Gastroesophageal sphincter (tissue), 4 donors: ENCODE results near the gene SORBS1. TPM values are rescaled to one million over a fixed set of nuclear protein-coding genes. Genes with fewer than 3 reads are reported as not detected.

Experiments used
- ATAC-seq: fragments of 150-250 bp; one replicate; pipeline ENCODE4 v1.9.1; 2016; ENCODE audit warnings: mild to moderate bottlenecking, moderate library complexity
- H3K27ac ChIP-seq, 4 donors: fragments of 200-600 bp; sonication (generic) in 3 of 4; 1 replicate in 3 of 4; 2 replicates in 1 of 4; pipeline ENCODE4 v1.5.1; 2016 to 2019
- H3K27me3 ChIP-seq: fragments of 200-600 bp; sonication (generic); one replicate; pipeline ENCODE4 v1.5.1; 2019
- H3K36me3 ChIP-seq, 2 donors: fragments of 200-600 bp; sonication (generic); one replicate each; pipeline ENCODE4 v1.5.1; 2019; ENCODE audit warnings: control low read depth in 1 of 2
- H3K4me1 ChIP-seq, 3 donors: fragments of 200-600 bp; sonication (generic); 1 replicate in 2 of 3; 2 replicates in 1 of 3; pipeline ENCODE4 v1.5.1; 2016 to 2019; ENCODE audit warnings: control low read depth in 2 of 3
- H3K4me3 ChIP-seq, 2 donors: fragments of 200-600 bp; sonication (generic); one replicate each; pipeline ENCODE4 v1.5.1; 2019; ENCODE audit warnings: mild to moderate bottlenecking in 1 of 2, moderate library complexity in 1 of 2
- H3K9me3 ChIP-seq, 3 donors: fragments of 200-600 bp; sonication (generic); one replicate each; pipeline ENCODE4 v1.5.1; 2017 to 2019; ENCODE audit warnings: control low read depth in 2 of 3
- CTCF ChIP-seq, 4 experiments: fragments of 200-600 bp in 2 of 4; fragments of 450-650 bp in 2 of 4; sonication (generic) in 1 of 4; IDR thresholded peaks; one replicate each; pipeline ENCODE4 v1.5.1; 2017 to 2019; ENCODE audit warnings: antibody characterized with exemption in 4 of 4, mild to moderate bottlenecking in 2 of 4, moderate library complexity in 2 of 4
- EP300 ChIP-seq: sonication (generic); formaldehyde crosslinking; IDR thresholded peaks from one replicate; pipeline ENCODE4 v1.6.1; 2017; ENCODE audit warnings: antibody characterized with exemption, mild to moderate bottlenecking
- POLR2A ChIP-seq, 2 donors: fragments of 450-650 bp; IDR thresholded peaks; one replicate each; pipeline ENCODE4 v1.6.1; 2017; ENCODE audit warnings: antibody characterized with exemption in 2 of 2, mild to moderate bottlenecking in 2 of 2, moderate library complexity in 1 of 2
- POLR2AphosphoS5 ChIP-seq: sonication (generic); formaldehyde crosslinking; IDR thresholded peaks from one replicate; pipeline ENCODE4 v1.6.1; 2017; ENCODE audit warnings: antibody characterized with exemption
- WGBS, 2 donors: methylation state at CpG; one replicate each; pipeline ENCODE4 v1.1.5; 2018; ENCODE audit warnings: low coverage in 1 of 2; 5-methylcytosine and 5-hydroxymethylcytosine counted together
- total RNA-seq, 4 donors: library from RNA; depleted of rRNA; stranded (reverse); fragments of >200 nt; gene quantifications; one replicate each; pipeline ENCODE4 v1.1.0, GENCODE V29; 2016

The SORBS1 gene
- total RNA-seq, 4 donors from 2014 or later = 1,866 to 2,220 (median 1,948) TPM

GRCh38 chr10:95505641-95506040 is 55.5 kb downstream of the SORBS1 start:
- Histone ChIP-seq H3K9me3 (no peaks in the 10 kb centered on the region), H3K36me3 (no peaks in the 10 kb centered on the region), H3K27ac (peak overlapping the region; percentile 84 to 100 (median 94)), H3K27me3 (no peaks in the 10 kb centered on the region), H3K4me3 (no peak overlapping the region), H3K4me1 (peaks cover 24 to 100% (median 27%) of the 10 kb centered on the region in 3 donors)
- 34 to 41% methylated on average over 3 of the region's 3 CpGs for WGBS, 2 donors
- TF ChIP-seq POLR2AphosphoS5 = no peak
- TF ChIP-seq POLR2A (IDR thresholded peaks at IDR 0.05) = no peak
- TF ChIP-seq EP300 = no peak
- no peak for TF ChIP-seq CTCF (IDR thresholded peaks at IDR 0.05)
- no peak for ATAC-seq

- Histone ChIP-seq H3K9me3 (no peaks in the 10 kb centered on the region), H3K27ac (peak overlapping the region; percentile 84 to 100 (median 94)), H3K36me3 (no peaks in the 10 kb centered on the region), H3K4me3 (no peak overlapping the region), H3K27me3 (no peaks in the 10 kb centered on the region), H3K4me1 (peaks cover 23 to 100% (median 27%) of the 10 kb centered on the region in 3 donors)
- 42 to 57% methylated on average over 2 to 5 of the region's 5 CpGs for WGBS, 2 donors
- TF ChIP-seq EP300 (no peak), POLR2A (IDR thresholded peaks at IDR 0.05) (no peak), CTCF (IDR thresholded peaks at IDR 0.05) (no peak), POLR2AphosphoS5 (no peak)
- ATAC-seq = no peak
Observed at GRCh38 chr10:95505084-95505610, 56.0 kb downstream of the SORBS1 start.

- 42 to 50% methylated on average over 2 to 4 of the region's 4 CpGs for WGBS, 2 donors
- Histone ChIP-seq H3K4me3 (no peak overlapping the region), H3K27ac (peak overlapping the region; percentile 84 to 100 (median 94)), H3K4me1 (peaks cover 19 to 100% (median 27%) of the 10 kb centered on the region in 3 donors), H3K36me3 (no peaks in the 10 kb centered on the region), H3K27me3 (no peaks in the 10 kb centered on the region), H3K9me3 (no peaks in the 10 kb centered on the region)
- TF ChIP-seq POLR2A (IDR thresholded peaks at IDR 0.05) (no peak), EP300 (no peak), CTCF (IDR thresholded peaks at IDR 0.05) (no peak), POLR2AphosphoS5 (no peak)
- ATAC-seq = no peak
Observed at GRCh38 chr10:95504246-95504691, 56.9 kb downstream of the SORBS1 start.

- Histone ChIP-seq H3K36me3 (no peaks in the 10 kb centered on the region), H3K4me1 (peaks cover 14 to 97% (median 21%) of the 10 kb centered on the region in 3 donors), H3K27ac (peak overlapping the region; percentile 84 to 100 (median 94)), H3K9me3 (no peaks in the 10 kb centered on the region), H3K4me3 (no peak overlapping the region), H3K27me3 (no peaks in the 10 kb centered on the region)
- ATAC-seq = no peak
- TF ChIP-seq POLR2AphosphoS5 (no peak), CTCF (IDR thresholded peaks at IDR 0.05) (no peak), POLR2A (IDR thresholded peaks at IDR 0.05) (no peak), EP300 (no peak)
- 63 to 100% methylated on average over 1 to 3 of the region's 3 CpGs for WGBS, 2 donors
Observed at GRCh38 chr10:95503526-95503925, 57.6 kb downstream of the SORBS1 start.

GRCh38 chr10:95503001-95503400 is 58.2 kb downstream of the SORBS1 start:
- Histone ChIP-seq H3K36me3 (no peaks in the 10 kb centered on the region), H3K4me1 (peaks cover 12 to 97% (median 19%) of the 10 kb centered on the region in 3 donors), H3K27ac (peak overlapping the region; percentile 84 to 100 (median 94)), H3K4me3 (peak overlapping the region; percentile 40 to 41), H3K27me3 (no peaks in the 10 kb centered on the region), H3K9me3 (no peaks in the 10 kb centered on the region)
- TF ChIP-seq EP300 (no peak), POLR2A (IDR thresholded peaks at IDR 0.05) (peak in 1 of 2 donors; percentile 29), CTCF (IDR thresholded peaks at IDR 0.05) (no peak), POLR2AphosphoS5 (peak; percentile 77)
- peak; percentile 67 for ATAC-seq
